Hepatocyte (in vitro differentiated cells): ENCODE data around the gene TADA1.

ENCODE experiments used
- CTCF ChIP-seq: fragments of 200-600 bp; sonication (generic); IDR thresholded peaks from 2 replicates; pipeline ENCODE4 v1.5.1; 2016; ENCODE audit warnings: antibody characterized with exemption, mild to moderate bottlenecking; ENCODE audit not compliant: poor library complexity
- EZH2 ChIP-seq: fragments of 200-600 bp; sonication (generic); IDR thresholded peaks from 2 replicates; pipeline ENCODE4 v1.6.1; 2016; ENCODE audit warnings: antibody characterized with exemption, mild to moderate bottlenecking, borderline replicate concordance
- EZH2phosphoT487 ChIP-seq: fragments of 200-600 bp; sonication (generic); IDR thresholded peaks from one replicate; pipeline ENCODE4 v1.6.1; 2018; ENCODE audit warnings: antibody characterized with exemption, mild to moderate bottlenecking, low read depth, moderate library complexity; ENCODE audit not compliant: unreplicated experiment, severe bottlenecking

- TF ChIP-seq CTCF (no peak), EZH2 (no peak), EZH2phosphoT487 (no peak)
Measured at GRCh38 chr1:166852918-166853317, 23.1 kb downstream of the TADA1 start.
